ENCODE data around the gene APMAP.

The APMAP gene

GRCh38 chr20:24980291-24981053 lies 12.1 kb downstream of the APMAP start:
- H3K9me3 Mint-ChIP-seq: peaks cover 16 to 17% of the 10 kb centered on the region in 2 donors
- no peak overlapping the region for H3K4me3 Mint-ChIP-seq
- ATAC-seq (replicated peaks) (no peak), DNase-seq (no peak)
- no peaks in the 10 kb centered on the region for H3K27me3 Mint-ChIP-seq
- H3K36me3 Mint-ChIP-seq: peaks cover 63 to 83% of the 10 kb centered on the region in 2 donors
- H3K4me1 Mint-ChIP-seq: peaks cover 17 to 31% of the 10 kb centered on the region in 2 donors
- H3K27ac Mint-ChIP-seq: no peak overlapping the region

- peaks cover 16 to 18% of the 10 kb centered on the region in 2 donors for H3K9me3 Mint-ChIP-seq
- H3K4me1 Mint-ChIP-seq: peaks cover 14 to 31% of the 10 kb centered on the region in 2 donors
- no peak overlapping the region for H3K27ac Mint-ChIP-seq
- H3K27me3 Mint-ChIP-seq: no peaks in the 10 kb centered on the region
- peaks cover 65 to 93% of the 10 kb centered on the region in 2 donors for H3K36me3 Mint-ChIP-seq
- H3K4me3 Mint-ChIP-seq: no peak overlapping the region
- DNase-seq: no peak
- no peak for ATAC-seq (replicated peaks)
Measured at GRCh38 chr20:24979036-24979960, 13.3 kb downstream of the APMAP start.

GRCh38 chr20:24978513-24978912 lies 14.0 kb downstream of the APMAP start:
- Mint-ChIP-seq H3K9me3 (peaks cover 16 to 18% of the 10 kb centered on the region in 2 donors), H3K36me3 (peaks cover 72 to 90% of the 10 kb centered on the region in 2 donors), H3K4me3 (no peak overlapping the region), H3K27ac (no peak overlapping the region), H3K27me3 (no peaks in the 10 kb centered on the region), H3K4me1 (peaks cover 14 to 31% of the 10 kb centered on the region in 2 donors)
- ATAC-seq (replicated peaks): no peak
- no peak for DNase-seq

GRCh38 chr20:24977797-24978196 lies 14.8 kb downstream of the APMAP start:
- no peak overlapping the region for H3K27ac Mint-ChIP-seq
- H3K4me1 Mint-ChIP-seq: peaks cover 14 to 31% of the 10 kb centered on the region in 2 donors
- no peak for DNase-seq
- peaks cover 16 to 18% of the 10 kb centered on the region in 2 donors for H3K9me3 Mint-ChIP-seq
- H3K27me3 Mint-ChIP-seq: no peaks in the 10 kb centered on the region
- ATAC-seq (replicated peaks): no peak
- H3K36me3 Mint-ChIP-seq: peaks cover 77 to 91% of the 10 kb centered on the region in 2 donors
- no peak overlapping the region for H3K4me3 Mint-ChIP-seq

GRCh38 chr20:24977336-24977735 lies 15.2 kb downstream of the APMAP start:
- Mint-ChIP-seq H3K4me1 (peaks cover 12 to 28% of the 10 kb centered on the region in 2 donors), H3K9me3 (peaks cover 16 to 18% of the 10 kb centered on the region in 2 donors), H3K4me3 (no peak overlapping the region), H3K36me3 (peaks cover 73 to 86% of the 10 kb centered on the region in 2 donors), H3K27me3 (no peaks in the 10 kb centered on the region), H3K27ac (no peak overlapping the region)
- ATAC-seq (replicated peaks) (no peak), DNase-seq (no peak)

- H3K36me3 Mint-ChIP-seq: peaks cover 64 to 74% of the 10 kb centered on the region in 2 donors
- no peak overlapping the region for H3K27ac Mint-ChIP-seq
- DNase-seq (no peak), ATAC-seq (replicated peaks) (no peak)
- H3K9me3 Mint-ChIP-seq: peaks cover 9 to 11% of the 10 kb centered on the region in 2 donors
- H3K4me3 Mint-ChIP-seq: no peak overlapping the region
- no peaks in the 10 kb centered on the region for H3K27me3 Mint-ChIP-seq
- H3K4me1 Mint-ChIP-seq: peaks cover 10 to 14% of the 10 kb centered on the region in 2 donors
Measured at GRCh38 chr20:24972341-24972740, 20.2 kb downstream of the APMAP start.

GRCh38 chr20:24971376-24972101 lies 21.0 kb downstream of the APMAP start:
- Mint-ChIP-seq H3K9me3 (peaks cover 6% of the 10 kb centered on the region in 2 donors), H3K4me3 (no peak overlapping the region), H3K27ac (no peak overlapping the region), H3K36me3 (peaks cover 63 to 71% of the 10 kb centered on the region in 2 donors), H3K27me3 (no peaks in the 10 kb centered on the region), H3K4me1 (peaks cover 10 to 14% of the 10 kb centered on the region in 2 donors)
- ATAC-seq (replicated peaks) (no peak), DNase-seq (no peak)

GRCh38 chr20:24970754-24971153 lies 21.8 kb downstream of the APMAP start:
- no peak for DNase-seq
- H3K36me3 Mint-ChIP-seq: peaks cover 63 to 71% of the 10 kb centered on the region in 2 donors
- peaks cover 10 to 14% of the 10 kb centered on the region in 2 donors for H3K4me1 Mint-ChIP-seq
- peaks cover 0 to 2% of the 10 kb centered on the region in 2 donors for H3K9me3 Mint-ChIP-seq
- H3K27ac Mint-ChIP-seq: peak overlapping the region; percentile 37
- peak in 1 of 2 donors; percentile 57 for ATAC-seq (replicated peaks)
- no peaks in the 10 kb centered on the region for H3K27me3 Mint-ChIP-seq
- H3K4me3 Mint-ChIP-seq: no peak overlapping the region

- Mint-ChIP-seq H3K9me3 (no peaks in the 10 kb centered on the region), H3K27ac (no peak overlapping the region), H3K36me3 (peaks cover 65 to 71% of the 10 kb centered on the region in 2 donors), H3K4me1 (peaks cover 13 to 19% of the 10 kb centered on the region in 2 donors), H3K27me3 (no peaks in the 10 kb centered on the region), H3K4me3 (no peak overlapping the region)
- DNase-seq (no peak), ATAC-seq (replicated peaks) (peak in 1 of 2 donors; percentile 65)
Measured at GRCh38 chr20:24970030-24970553, 22.5 kb downstream of the APMAP start.

- no peak for DNase-seq
- H3K27ac Mint-ChIP-seq: no peak overlapping the region
- H3K4me3 Mint-ChIP-seq: no peak overlapping the region
- peaks cover 18 to 26% of the 10 kb centered on the region in 2 donors for H3K4me1 Mint-ChIP-seq
- no peaks in the 10 kb centered on the region for H3K9me3 Mint-ChIP-seq
- H3K36me3 Mint-ChIP-seq: peaks cover 68 to 69% of the 10 kb centered on the region in 2 donors
- H3K27me3 Mint-ChIP-seq: no peaks in the 10 kb centered on the region
- no peak for ATAC-seq (replicated peaks)
Measured at GRCh38 chr20:24969186-24970029, 23.1 kb downstream of the APMAP start.

- DNase-seq: no peak
- peaks cover 64 to 71% of the 10 kb centered on the region in 2 donors for H3K36me3 Mint-ChIP-seq
- no peak overlapping the region for H3K4me3 Mint-ChIP-seq
- no peak overlapping the region for H3K27ac Mint-ChIP-seq
- no peak for ATAC-seq (replicated peaks)
- peaks cover 20 to 30% of the 10 kb centered on the region in 2 donors for H3K4me1 Mint-ChIP-seq
- no peaks in the 10 kb centered on the region for H3K9me3 Mint-ChIP-seq
- H3K27me3 Mint-ChIP-seq: no peaks in the 10 kb centered on the region
Measured at GRCh38 chr20:24968278-24968800, 24.2 kb downstream of the APMAP start.

- peaks cover 20 to 30% of the 10 kb centered on the region in 2 donors for H3K4me1 Mint-ChIP-seq
- H3K27ac Mint-ChIP-seq: no peak overlapping the region
- no peak overlapping the region for H3K4me3 Mint-ChIP-seq
- ATAC-seq (replicated peaks) (no peak), DNase-seq (no peak)
- peaks cover 79 to 87% of the 10 kb centered on the region in 2 donors for H3K36me3 Mint-ChIP-seq
- H3K9me3 Mint-ChIP-seq: no peaks in the 10 kb centered on the region
- no peaks in the 10 kb centered on the region for H3K27me3 Mint-ChIP-seq
Measured at GRCh38 chr20:24966317-24967012, 26.1 kb downstream of the APMAP start.

Measured in stimulated activated naive B cell treated with anti-CD40 and anti-IgM and Interleukin-4, amounts not matched to agents 10 μg/mL and 1 μg/mL and 100 μg/mL, for 72 hours (primary cell).